Bronchial epithelial cell (primary cell): Measurements from ENCODE around the gene CHST10. TPM values are rescaled to one million over a fixed set of nuclear protein-coding genes. Genes with fewer than 3 reads are reported as not detected.
"Not testable (repeated sequence)": the region's sequence is repeated elsewhere in the genome, so short reads cannot be mapped to it uniquely, and the experiment has no call there.

Source experiments
- DNase-seq: peaks from one replicate; pipeline ENCODE4 v3.0.0-alpha.2; 2010; ENCODE audit warnings: low read depth
- FAIRE-seq: peaks from 2 replicates; lab custom pipeline; 2011; peaks lifted over from hg19 to GRCh38; lab: Jason Lieb, UNC
- H3K27me3 ChIP-seq: 2 replicates; pipeline ENCODE4 v1.5.1; 2011; ENCODE audit warnings: low read length; ENCODE audit not compliant: control insufficient read depth, insufficient read depth
- H3K36me3 ChIP-seq: 2 replicates; pipeline ENCODE4 v1.5.1; 2011; ENCODE audit warnings: low read length; ENCODE audit not compliant: control insufficient read depth, insufficient read depth
- H3K4me3 ChIP-seq: 2 replicates; pipeline ENCODE4 v1.5.1; 2011; ENCODE audit warnings: mild to moderate bottlenecking, low read depth, low read length, control low read depth
- total RNA-seq: library from RNA; depleted of rRNA; stranded (reverse); fragments of >200 nt; gene quantifications from 2 replicates; pipeline ENCODE4 v1.2.1, GENCODE V29; 2014
- TF ChIP-seq, protein P1 (sequence below): IDR thresholded peaks from 2 replicates; pipeline ENCODE4 v1.5.1; 2011; ENCODE audit warnings: mild to moderate bottlenecking, moderate library complexity, low read length, control low read depth, inconsistent platforms; ENCODE audit not compliant: insufficient read depth, severe bottlenecking

Gene CHST10
- total RNA-seq, 1 donor from 2014 or later, result 2.6 TPM

- TF ChIP-seq, protein P1, sequence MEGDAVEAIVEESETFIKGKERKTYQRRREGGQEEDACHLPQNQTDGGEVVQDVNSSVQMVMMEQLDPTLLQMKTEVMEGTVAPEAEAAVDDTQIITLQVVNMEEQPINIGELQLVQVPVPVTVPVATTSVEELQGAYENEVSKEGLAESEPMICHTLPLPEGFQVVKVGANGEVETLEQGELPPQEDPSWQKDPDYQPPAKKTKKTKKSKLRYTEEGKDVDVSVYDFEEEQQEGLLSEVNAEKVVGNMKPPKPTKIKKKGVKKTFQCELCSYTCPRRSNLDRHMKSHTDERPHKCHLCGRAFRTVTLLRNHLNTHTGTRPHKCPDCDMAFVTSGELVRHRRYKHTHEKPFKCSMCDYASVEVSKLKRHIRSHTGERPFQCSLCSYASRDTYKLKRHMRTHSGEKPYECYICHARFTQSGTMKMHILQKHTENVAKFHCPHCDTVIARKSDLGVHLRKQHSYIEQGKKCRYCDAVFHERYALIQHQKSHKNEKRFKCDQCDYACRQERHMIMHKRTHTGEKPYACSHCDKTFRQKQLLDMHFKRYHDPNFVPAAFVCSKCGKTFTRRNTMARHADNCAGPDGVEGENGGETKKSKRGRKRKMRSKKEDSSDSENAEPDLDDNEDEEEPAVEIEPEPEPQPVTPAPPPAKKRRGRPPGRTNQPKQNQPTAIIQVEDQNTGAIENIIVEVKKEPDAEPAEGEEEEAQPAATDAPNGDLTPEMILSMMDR, result no peak
- Histone ChIP-seq H3K4me3 (no peak overlapping the region), H3K27me3 (no peaks in the 10 kb centered on the region), H3K36me3 (no peaks in the 10 kb centered on the region)
- no peak for DNase-seq
- FAIRE-seq, result no peak
These were observed 40.6 kb downstream of the CHST10 start for GRCh38 chr2:100376836-100377235.

GRCh38 chr2:100367163-100367562 lies 50.3 kb downstream of the CHST10 start:
- no peaks in the 10 kb centered on the region for H3K36me3 ChIP-seq
- FAIRE-seq (no peak), DNase-seq (no peak)
- TF ChIP-seq, protein P1, result no peak
- no peak overlapping the region for H3K4me3 ChIP-seq
- H3K27me3 ChIP-seq, result peaks cover 1% of the 10 kb centered on the region

- FAIRE-seq (no peak), DNase-seq (peak; percentile 99)
- TF ChIP-seq, protein P1, result no peak
- Histone ChIP-seq H3K4me3 (no peak overlapping the region), H3K27me3 (peaks cover 1% of the 10 kb centered on the region), H3K36me3 (no peaks in the 10 kb centered on the region)
These were observed 52.0 kb downstream of the CHST10 start for GRCh38 chr2:100365434-100365833.

GRCh38 chr2:100362269-100362668 lies 55.2 kb downstream of the CHST10 start:
- not testable (repeated sequence) for DNase-seq, FAIRE-seq

GRCh38 chr2:100359576-100359975 lies 57.9 kb downstream of the CHST10 start:
- peak; percentile 3 for DNase-seq
- no peak for FAIRE-seq

More at GRCh38 chr2:100362269-100362668, 55.2 kb downstream of the CHST10 start:
- H3K4me3 ChIP-seq, H3K36me3 ChIP-seq, H3K27me3 ChIP-seq: not testable (repeated sequence)

DNA sequence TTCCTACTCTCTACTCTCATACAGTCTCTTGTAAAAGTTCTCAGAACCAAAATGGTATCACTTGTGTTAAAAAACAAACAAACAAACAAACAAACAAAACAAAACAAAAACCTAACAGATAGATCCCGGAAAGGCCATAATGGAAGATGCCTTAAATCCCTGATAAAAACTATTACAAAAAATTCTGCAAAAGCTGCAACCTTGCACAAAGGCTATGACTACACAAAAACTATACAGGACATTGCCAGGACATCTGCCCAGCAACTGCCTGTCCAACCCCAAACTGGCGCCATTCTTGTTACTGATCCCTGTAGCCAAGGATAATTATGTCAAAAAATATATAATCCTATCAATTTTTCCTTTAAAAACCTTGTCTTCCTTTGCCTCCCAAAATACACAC lies 58.9 kb downstream of the CHST10 start:
- Histone ChIP-seq H3K27me3 (no peaks in the 10 kb centered on the region), H3K36me3 (no peaks in the 10 kb centered on the region), H3K4me3 (no peak overlapping the region)
- TF ChIP-seq, protein P1, result no peak
- no peak for FAIRE-seq
- no peak for DNase-seq

More at GRCh38 chr2:100359576-100359975, 57.9 kb downstream of the CHST10 start:
- Histone ChIP-seq H3K36me3 (no peaks in the 10 kb centered on the region), H3K4me3 (no peak overlapping the region), H3K27me3 (no peaks in the 10 kb centered on the region)
- TF ChIP-seq, protein P1, result no peak
